Measurements from ENCODE around the gene RAX.

RAX gene

DNA sequence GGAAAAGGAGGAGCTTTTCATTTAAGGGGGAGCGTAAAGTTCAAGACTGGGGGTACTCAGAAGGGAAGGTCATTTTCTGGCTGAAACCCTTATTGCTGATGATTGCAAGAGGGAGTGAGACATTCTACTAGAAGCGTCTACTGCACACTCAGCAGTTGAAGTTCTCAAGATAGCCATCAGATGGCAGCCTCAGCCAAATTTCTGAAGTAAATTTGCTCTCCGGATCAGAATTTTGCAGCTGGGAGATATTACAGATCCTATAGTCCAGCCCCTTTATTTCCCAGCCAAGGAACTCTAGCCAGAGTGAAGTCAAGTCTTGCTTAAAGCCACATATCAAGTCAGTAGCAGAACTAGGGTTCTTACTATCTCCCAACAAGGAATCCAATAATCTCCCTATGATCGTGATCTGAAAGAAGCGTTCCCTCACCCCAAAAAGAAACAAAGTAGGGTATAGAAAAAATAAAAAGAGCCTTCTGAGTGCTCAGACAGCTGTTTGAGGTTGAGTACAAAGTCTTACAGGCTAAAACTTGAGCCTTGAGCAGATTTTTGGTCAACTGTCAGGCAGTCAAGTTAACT, 24.0 kb downstream of the RAX start:
- FAIRE-seq (no peak), DNase-seq (ENCODE audit: low spot score) (peak; percentile 62)

DNA sequence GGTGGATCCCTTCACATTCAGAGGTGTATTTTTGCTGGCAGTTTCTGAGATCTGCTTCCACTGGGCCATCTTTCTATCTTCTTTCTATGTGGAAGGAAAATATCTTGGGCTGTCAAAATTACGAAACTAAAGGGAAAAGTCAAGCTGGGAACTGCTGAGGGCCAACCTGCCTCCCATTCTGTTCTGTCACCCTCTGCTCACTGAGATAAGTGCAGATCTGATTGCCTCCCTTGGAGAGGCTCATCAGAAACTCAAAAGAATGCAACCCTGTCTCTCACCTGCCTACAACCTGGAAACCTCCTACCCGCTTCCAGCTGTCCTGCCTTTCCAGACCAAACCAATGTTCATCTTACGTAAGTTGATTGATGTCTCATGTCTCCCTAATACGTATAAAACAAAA, 26.5 kb downstream of the RAX start:
- DNase-seq (ENCODE audit: low spot score) (no peak), FAIRE-seq (no peak)

DNA sequence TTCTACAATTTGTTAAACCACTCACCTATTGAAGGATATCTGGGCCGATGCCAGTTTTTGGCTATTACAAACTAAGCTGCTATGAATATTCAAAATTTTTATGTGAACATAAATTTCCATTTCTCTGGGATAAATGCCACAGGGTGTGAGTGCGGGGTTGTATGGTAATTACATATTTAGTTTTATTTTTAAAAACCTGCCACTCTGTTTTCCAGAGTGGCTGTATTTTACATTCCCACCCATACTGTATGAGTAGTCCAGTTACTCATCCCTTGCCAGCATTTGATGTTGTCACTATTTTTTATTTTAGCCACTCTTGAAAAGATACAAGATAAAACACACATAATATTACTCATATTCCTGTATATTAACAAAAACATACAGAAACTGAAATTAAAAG, 30.3 kb downstream of the RAX start:
- FAIRE-seq (no peak), DNase-seq (ENCODE audit: low spot score) (no peak)

DNA sequence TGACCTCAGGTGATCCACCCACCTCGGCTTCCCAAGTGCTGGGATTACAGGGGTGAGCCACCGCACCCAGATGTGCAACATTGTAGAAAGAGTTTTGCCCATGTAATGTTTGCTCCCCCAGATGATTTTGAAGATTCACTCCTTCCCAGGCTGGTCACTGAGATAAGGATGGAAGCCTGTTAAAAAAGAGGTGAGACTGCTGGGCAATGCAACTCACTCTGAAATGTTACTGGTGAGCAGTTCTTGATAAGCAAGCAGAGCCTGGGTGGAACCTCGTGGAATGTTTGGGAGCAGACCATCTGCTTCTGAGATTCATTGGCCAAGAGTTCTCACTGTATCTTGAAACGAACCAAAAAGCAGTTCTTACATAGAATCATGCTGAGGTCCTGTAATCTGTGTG, 33.6 kb downstream of the RAX start:
- FAIRE-seq, result no peak
- no peak for DNase-seq (ENCODE audit: low spot score)

DNA sequence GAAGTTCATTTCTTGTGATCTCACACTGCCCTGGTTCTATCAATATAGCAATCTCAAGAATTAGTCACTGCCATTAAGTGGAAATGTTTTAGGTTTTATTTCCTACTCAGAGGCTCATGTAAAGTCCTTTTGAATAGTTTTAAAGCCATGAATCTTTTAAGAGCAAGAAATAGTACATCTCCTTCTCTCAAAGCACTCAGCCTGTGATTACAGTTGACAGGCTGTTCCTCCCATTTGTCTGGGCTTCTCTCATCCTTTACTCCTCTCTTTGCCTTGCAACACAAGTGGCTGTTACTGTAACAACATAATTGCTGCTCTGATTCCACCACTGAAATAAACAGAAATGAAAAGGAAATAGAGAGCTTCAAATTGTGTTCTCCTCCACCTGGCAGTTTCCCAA, 34.9 kb downstream of the RAX start:
- FAIRE-seq (no peak), DNase-seq (ENCODE audit: low spot score) (no peak)

DNA sequence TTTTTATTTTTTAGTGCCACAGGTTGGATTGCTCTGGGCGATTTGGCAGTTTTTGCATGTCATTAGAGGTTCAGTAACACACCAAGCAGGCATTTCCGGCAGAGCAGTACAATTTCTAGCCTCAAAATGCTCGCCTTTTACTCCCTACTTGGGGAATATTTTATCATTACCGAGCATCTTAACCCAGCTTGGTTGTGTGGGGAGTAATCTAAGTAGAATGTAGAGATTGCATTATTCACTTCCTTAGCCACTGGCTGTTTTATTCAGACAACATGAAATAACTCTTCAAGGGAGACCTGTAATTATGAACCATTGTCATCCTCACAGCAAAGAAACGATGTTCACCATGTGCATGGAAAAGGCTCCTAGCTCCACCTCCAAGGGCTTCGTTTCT, 40.2 kb downstream of the RAX start:
- FAIRE-seq, result no peak
- no peak for DNase-seq (ENCODE audit: low spot score)

DNA sequence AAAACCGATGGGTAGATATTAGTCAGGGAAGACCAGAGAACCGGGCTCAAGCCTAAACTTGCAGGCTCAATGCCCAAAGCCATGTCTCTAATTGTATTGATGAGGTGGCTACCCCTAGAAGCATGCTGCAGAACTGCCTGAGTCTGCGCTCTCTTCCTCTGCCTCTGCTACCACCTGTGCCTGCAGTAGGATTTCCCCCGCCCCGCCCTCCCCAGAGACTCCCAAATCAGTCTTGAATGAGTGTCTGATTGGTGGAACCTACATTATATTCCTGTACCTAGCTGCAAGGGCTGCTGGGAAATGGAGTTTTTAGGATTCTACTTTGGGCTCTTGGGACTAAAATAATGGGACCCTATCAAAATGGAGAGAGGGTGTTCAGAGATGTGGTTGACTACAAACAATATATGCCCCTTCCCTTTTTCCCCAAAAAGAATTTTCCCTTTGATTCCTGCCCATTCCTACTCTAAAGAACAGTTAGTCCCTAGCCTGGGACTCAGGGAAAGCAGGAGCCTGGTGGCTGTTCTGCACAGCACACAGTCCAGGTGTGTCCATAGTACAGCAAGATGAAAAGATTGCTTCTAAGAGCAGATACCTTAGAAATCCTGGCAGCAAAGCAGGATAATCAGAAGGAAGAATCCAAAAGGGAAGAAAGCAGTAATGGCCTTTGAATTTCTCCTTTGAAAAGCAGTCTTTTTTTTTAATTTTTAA, 40.8 kb downstream of the RAX start:
- FAIRE-seq, result no peak
- no peak for DNase-seq (ENCODE audit: low spot score)

DNA sequence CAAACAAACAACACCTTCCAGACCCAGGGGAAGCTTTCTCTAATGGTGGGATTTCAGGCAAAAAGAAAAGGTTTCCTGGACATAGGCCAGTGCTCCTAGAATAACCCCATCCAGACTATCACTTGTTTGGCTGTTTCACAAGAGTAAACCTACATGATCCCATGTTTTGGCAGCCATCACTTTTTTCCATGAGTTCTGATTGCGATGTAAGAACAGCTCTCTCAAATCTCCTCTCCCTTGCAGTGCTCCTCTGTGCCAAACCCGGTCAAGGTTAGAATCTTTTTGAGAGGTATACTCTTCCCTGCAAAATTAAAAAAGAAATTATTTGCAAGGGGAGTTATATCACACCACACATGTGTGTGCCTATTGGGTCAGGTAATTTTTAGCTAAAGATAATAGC, 41.4 kb downstream of the RAX start:
- no peak for FAIRE-seq
- no peak for DNase-seq (ENCODE audit: low spot score)

DNA sequence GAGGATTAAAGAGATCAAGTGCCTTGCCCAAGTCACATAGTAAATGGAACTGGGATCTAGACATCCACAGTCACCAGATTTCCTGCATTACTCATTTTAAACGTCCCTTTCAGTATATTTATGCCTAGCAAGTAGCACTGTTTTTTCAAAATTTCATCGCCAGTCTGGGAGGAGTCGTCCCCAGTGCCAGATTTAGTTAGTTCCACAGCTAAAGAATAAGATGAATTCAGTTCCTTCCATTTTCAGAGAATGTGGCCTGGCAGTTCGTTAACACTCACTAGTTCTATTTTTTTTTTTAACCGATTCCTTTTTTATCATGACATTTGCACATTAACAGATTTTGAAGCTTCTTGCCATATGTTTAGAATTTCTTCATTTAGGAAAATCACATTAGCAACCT, 42.1 kb downstream of the RAX start:
- FAIRE-seq, result no peak
- DNase-seq (ENCODE audit: low spot score), result no peak

DNA sequence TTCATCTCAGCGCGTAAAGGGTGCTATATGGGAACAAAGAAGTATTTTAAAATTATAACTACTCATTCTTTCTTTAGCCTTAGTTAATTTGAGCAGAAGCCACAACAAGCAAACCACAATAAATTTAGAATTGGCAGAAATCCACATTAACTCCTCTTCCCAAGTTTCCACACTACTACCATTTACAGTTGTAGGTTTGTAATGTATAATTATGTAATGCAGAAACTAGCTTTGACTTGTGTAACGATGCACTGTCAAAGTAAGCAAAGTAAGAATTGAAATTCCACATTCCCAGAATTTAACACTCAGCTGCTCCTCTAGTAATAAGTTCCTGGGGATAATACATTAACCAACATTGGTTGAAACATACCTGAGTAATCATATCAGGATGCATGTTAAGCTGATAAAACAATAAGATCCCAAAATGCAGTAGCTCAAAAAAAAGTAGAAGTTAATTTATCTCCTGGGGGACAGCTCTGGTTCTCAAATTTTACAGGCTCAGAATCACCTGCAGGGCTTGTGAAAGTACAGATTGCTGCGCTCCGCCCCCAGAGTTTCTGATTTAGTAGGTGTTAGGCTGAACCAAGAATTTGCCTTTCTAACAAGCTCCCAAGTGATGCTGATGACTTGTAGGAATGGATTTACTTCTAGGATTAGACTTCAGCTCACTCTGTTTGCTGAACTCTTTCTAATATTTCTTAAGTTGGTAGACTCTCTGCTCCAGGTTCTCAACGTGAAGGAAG, 43.4 kb downstream of the RAX start:
- DNase-seq (ENCODE audit: low spot score) (no peak), FAIRE-seq (no peak)

DNA sequence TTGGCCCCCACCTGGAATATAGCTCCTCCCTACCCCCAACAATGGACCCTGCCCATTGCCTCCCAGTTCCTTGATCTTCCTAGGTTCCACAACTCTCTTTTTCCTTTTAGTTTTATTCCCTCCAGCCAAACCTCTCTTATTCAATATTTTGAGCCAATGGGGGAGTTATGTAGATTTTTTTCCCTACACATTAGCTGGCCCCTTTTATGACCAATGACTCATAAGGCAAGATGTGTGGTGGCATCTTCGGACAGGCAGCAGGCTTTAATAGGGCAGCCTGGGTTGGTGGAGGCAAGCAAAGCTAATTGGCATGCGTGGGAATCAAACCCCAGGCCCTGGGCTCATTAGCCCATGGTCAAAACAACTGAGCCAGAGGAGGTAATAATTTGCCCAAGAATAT, 44.1 kb downstream of the RAX start:
- FAIRE-seq, result no peak
- no peak for DNase-seq (ENCODE audit: low spot score)

DNA sequence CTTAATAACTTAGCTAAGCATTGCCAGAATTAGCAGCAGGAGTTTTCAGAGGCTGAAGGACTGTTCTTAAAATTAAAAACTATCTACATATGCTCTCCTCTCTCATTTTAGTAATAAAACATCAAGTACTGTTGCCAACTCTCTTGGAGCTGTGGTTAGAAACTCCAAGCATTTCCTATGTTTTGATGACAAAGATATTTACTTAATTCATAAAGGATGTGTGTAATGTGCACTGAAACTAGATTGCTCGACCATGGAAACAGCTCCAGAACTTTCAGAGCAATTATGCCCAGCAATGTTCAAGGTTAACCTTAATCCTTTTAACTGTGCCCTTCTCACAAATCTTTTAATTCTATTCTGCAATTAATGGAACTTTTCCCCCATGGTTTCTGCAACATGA, 44.9 kb downstream of the RAX start:
- FAIRE-seq, result no peak

DNA sequence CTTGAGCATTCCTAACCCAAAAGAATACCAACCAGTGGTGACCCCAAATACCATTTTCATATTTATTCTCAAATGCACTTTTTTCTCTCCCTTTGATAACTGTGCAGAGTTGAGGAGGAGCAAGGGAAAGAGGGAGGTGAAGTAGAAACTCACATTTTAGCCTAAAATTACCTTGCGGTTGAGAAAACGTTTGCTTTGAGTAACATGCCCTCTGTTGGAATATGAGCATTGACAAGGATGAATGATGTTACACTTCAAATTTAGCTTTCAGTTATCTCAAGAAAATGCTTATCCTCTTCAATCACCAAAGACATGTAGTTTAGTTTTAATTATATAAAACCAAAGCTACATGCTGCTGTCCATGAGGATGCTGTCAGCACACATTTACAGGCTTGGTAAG, 50.9 kb downstream of the RAX start:
- DNase-seq (ENCODE audit: low spot score) (no peak), FAIRE-seq (no peak)

More for the DNA sequence above, 44.9 kb downstream of the RAX start:
- no peak for DNase-seq (ENCODE audit: low spot score)

DNA sequence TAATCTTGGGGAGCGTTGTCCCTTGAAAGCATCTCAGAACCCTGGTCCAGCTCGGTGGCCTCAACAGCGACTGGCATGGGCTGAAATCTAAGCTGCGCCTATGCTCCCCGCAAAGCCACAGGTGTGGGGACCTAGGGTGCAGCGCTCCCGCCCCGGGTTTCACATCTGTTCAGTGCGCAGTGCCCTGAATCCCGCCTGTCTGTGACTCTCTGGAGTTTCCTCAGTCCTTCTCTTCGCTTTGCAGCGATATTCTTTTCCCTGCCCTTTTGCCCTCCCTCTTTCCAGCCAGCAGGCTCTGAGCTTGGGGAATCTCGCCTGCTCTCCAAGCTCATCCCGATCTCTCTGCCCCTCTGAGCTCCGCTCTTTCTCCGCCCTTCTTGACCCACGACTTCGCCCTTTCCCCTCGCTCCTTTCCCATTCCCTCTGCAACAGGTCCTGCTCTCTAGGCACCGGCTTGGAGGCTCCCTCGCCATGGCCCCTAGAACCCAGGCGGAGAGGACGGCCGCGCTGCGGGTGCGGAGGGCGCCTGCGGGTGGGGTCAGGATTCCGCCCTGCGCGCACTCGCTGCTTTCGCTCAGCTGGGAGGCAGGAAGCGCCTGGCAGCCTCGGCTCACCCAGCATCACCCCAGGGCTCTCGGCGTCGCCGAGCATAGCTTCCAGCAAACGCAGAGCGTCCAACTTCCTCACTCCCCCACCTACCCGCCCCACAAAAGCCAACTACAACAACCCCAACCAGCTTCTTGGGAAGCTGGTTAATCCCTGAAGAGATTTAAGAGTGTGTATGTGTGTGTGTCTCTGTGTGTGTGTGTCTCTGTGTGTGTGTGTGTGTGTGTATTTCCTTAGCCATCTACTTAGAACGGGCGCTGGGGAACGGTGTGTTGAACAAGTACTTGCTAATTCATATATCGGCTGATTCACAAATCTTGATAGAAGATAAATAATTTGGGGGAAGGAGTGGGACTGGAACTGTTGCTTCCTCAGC, 52.2 kb downstream of the RAX start:
- no peak for FAIRE-seq

DNA sequence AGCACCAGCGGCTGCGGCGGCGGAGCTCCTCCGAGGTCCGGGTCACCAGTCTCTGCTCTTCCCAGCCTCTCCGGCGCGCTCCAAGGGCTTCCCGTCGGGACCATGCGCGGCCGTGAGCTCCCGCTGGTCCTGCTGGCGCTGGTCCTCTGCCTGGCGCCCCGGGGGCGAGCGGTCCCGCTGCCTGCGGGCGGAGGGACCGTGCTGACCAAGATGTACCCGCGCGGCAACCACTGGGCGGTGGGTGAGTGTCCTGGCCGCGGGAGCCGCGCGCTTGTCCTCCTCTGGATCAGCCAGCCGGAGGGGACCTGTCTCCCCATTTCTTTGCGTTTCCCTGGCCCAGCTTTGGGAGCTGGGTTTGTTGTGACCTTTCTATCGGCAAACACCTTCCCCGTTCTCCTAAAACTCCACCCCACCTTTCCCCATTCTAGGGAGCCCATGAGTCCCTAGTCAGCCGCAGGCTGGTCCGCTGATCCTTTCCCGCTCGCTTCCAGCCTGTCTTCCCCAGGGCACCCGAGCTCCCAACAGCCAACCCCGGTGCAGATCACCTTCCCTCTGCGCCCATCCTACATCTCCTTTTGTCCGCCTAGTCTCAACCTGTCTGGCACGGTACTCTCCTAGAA, 53.0 kb downstream of the RAX start:
- DNase-seq (ENCODE audit: low spot score) (peak; percentile 29), FAIRE-seq (no peak)

More for the DNA sequence above, 52.2 kb downstream of the RAX start:
- DNase-seq (ENCODE audit: low spot score), result peak; percentile 15

DNA sequence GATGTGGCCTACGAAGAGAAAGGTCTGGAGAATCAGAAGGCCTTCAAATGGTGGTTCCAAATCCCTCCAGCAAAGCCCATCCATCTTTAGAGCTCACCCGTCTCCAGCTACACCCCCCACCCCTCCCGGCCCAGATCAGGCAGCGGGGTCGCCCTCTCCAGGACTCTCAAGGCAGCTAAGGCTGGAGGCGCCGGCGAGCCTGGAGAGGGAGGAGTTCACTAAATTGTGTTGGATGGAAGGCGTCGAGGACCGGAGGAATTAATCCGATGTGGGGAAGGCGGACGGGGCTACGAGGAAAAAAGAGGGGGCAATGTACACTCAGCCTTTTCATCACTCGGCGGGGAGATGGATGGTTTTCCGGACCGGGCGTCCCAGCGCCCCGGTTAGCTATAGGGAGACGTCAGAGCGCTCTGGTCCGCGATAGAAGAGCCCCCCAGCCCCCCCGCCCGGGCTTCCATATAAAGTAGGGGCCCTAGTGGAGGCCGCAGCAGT, 53.5 kb downstream of the RAX start, which contains the start of gene GRP:
Gene GRP, plus strand, starts transcription at position 487 of the 492 bp plus-strand sequence. CDS start 108 bp downstream, outside the sequence.
- no peak for DNase-seq (ENCODE audit: low spot score)
- no peak for FAIRE-seq

DNA sequence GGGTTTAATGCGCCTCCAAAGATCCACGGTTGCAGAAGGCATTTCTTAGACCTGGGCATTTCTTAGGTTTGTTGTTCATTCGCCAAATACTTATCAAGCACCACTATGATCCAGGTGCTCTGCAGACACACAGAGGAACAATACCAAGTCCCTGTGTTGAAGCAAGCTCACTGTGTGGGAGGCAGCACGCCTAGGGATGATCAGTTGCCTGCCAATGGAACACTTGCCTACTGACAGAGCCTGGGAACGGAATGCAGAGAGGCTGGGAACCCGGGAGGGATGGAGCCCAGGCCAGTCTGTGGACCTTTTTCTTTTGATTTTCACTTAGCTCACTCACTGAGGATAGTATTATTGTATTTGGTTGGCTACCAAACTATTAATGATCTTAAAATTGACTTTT, 55.2 kb downstream of the RAX start:
- DNase-seq (ENCODE audit: low spot score), result no peak
- no peak for FAIRE-seq

All from urothelium cell line (cell line).